ENCODE results near the gene CAMTA1.

GRCh38 chr1:6800745-6801144, 15.5 kb downstream of the CAMTA1 start:
- TF ChIP-seq POLR2A (IDR thresholded peaks at IDR 0.05; ENCODE audit: borderline replicate concordance, extremely low read depth, insufficient read depth, insufficient read length) (no peak), ELF1 (IDR thresholded peaks at IDR 0.05; ENCODE audit: borderline replicate concordance, low read depth) (no peak), EZH2phosphoT487 (IDR thresholded peaks at IDR 0.05; ENCODE audit: borderline replicate concordance) (no peak), ATF3 (IDR thresholded peaks at IDR 0.05) (no peak), EZH2 (IDR thresholded peaks at IDR 0.05) (no peak), SP1 (IDR thresholded peaks at IDR 0.05; ENCODE audit: low read depth) (no peak), ZNF274 (IDR thresholded peaks at IDR 0.05; ENCODE audit: low read depth, low read length) (no peak)
- TF ChIP-seq, protein P1, sequence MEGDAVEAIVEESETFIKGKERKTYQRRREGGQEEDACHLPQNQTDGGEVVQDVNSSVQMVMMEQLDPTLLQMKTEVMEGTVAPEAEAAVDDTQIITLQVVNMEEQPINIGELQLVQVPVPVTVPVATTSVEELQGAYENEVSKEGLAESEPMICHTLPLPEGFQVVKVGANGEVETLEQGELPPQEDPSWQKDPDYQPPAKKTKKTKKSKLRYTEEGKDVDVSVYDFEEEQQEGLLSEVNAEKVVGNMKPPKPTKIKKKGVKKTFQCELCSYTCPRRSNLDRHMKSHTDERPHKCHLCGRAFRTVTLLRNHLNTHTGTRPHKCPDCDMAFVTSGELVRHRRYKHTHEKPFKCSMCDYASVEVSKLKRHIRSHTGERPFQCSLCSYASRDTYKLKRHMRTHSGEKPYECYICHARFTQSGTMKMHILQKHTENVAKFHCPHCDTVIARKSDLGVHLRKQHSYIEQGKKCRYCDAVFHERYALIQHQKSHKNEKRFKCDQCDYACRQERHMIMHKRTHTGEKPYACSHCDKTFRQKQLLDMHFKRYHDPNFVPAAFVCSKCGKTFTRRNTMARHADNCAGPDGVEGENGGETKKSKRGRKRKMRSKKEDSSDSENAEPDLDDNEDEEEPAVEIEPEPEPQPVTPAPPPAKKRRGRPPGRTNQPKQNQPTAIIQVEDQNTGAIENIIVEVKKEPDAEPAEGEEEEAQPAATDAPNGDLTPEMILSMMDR (IDR thresholded peaks at IDR 0.05 in 2 of 3, conservative IDR thresholded peaks at IDR 0.05 in 1 of 3; ENCODE audit: borderline replicate concordance in 1 of 3, insufficient read depth in 1 of 3, low read depth in 2 of 3, low read length in 2 of 3): no peak
- TF ChIP-seq, protein P2, sequence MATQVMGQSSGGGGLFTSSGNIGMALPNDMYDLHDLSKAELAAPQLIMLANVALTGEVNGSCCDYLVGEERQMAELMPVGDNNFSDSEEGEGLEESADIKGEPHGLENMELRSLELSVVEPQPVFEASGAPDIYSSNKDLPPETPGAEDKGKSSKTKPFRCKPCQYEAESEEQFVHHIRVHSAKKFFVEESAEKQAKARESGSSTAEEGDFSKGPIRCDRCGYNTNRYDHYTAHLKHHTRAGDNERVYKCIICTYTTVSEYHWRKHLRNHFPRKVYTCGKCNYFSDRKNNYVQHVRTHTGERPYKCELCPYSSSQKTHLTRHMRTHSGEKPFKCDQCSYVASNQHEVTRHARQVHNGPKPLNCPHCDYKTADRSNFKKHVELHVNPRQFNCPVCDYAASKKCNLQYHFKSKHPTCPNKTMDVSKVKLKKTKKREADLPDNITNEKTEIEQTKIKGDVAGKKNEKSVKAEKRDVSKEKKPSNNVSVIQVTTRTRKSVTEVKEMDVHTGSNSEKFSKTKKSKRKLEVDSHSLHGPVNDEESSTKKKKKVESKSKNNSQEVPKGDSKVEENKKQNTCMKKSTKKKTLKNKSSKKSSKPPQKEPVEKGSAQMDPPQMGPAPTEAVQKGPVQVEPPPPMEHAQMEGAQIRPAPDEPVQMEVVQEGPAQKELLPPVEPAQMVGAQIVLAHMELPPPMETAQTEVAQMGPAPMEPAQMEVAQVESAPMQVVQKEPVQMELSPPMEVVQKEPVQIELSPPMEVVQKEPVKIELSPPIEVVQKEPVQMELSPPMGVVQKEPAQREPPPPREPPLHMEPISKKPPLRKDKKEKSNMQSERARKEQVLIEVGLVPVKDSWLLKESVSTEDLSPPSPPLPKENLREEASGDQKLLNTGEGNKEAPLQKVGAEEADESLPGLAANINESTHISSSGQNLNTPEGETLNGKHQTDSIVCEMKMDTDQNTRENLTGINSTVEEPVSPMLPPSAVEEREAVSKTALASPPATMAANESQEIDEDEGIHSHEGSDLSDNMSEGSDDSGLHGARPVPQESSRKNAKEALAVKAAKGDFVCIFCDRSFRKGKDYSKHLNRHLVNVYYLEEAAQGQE (IDR thresholded peaks at IDR 0.05; ENCODE audit: low read depth): no peak

All from HCT116 (cell line).